IPS-NIHi11 (cell line): Measurements from ENCODE around the gene ZNF764.
A peak's percentile ranks its signal among the peaks of the same experiment; 100 is the strongest.
"Not testable (repeated sequence)": the region's sequence is repeated elsewhere in the genome, so short reads cannot be mapped to it uniquely, and the experiment has no call there.

Experiments
- DNase-seq: peaks from one replicate; pipeline ENCODE4 v3.0.0; 2012; ENCODE audit warnings: mixed read lengths, low spot score

The ZNF764 gene

GRCh38 chr16:30527635-30528178 is 30.5 kb downstream of the ZNF764 start:
- DNase-seq: no peak

- DNase-seq: peak; percentile 98
Observed at GRCh38 chr16:30526823-30527634, 31.1 kb downstream of the ZNF764 start.

GRCh38 chr16:30526137-30526822 is 31.9 kb downstream of the ZNF764 start, which contains the start of gene ZNF768:
TSS of gene ZNF768 (minus strand) at chr16:30526566. CDS start at chr16:30526413, 153 bp downstream.
- DNase-seq: peak; percentile 88

GRCh38 chr16:30525844-30526136 is 32.4 kb downstream of the ZNF764 start:
- no peak for DNase-seq

GRCh38 chr16:30524575-30525568 is 33.3 kb downstream of the ZNF764 start:
- DNase-seq: no peak

GRCh38 chr16:30523768-30524574 is 34.2 kb downstream of the ZNF764 start:
- no peak for DNase-seq

- not testable (repeated sequence) for DNase-seq
Observed at GRCh38 chr16:30522702-30523463, 35.3 kb downstream of the ZNF764 start.

GRCh38 chr16:30521873-30522641 is 36.1 kb downstream of the ZNF764 start:
- DNase-seq: no peak

GRCh38 chr16:30521476-30521872 is 36.7 kb downstream of the ZNF764 start:
- no peak for DNase-seq

GRCh38 chr16:30519120-30520049 is 38.8 kb downstream of the ZNF764 start:
- no peak for DNase-seq

DNA sequence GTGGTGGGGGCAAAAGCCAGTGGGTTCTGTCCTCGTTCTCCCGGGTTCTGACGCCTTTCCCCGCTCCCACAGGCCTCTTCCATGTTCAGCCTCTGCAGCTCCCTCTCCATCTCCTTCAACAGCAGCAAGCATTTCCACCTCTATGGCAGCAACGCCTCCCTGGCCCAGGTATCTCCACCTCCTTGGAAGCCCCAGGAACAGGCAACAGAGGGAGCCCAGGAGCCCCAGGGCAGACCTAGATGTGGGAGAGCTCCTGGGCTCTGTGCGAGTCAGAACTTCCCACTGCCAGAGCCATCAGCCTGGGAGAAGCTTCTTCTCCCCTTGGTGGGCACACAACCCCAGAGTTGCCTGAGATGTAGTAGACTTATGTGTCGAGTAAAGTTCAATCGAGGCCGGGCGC is 39.6 kb downstream of the ZNF764 start:
- DNase-seq: no peak

- no peak for DNase-seq
Observed at GRCh38 chr16:30515275-30515674, 42.9 kb downstream of the ZNF764 start.

- no peak for DNase-seq
Observed at GRCh38 chr16:30511509-30511908, 46.7 kb downstream of the ZNF764 start.

DNA sequence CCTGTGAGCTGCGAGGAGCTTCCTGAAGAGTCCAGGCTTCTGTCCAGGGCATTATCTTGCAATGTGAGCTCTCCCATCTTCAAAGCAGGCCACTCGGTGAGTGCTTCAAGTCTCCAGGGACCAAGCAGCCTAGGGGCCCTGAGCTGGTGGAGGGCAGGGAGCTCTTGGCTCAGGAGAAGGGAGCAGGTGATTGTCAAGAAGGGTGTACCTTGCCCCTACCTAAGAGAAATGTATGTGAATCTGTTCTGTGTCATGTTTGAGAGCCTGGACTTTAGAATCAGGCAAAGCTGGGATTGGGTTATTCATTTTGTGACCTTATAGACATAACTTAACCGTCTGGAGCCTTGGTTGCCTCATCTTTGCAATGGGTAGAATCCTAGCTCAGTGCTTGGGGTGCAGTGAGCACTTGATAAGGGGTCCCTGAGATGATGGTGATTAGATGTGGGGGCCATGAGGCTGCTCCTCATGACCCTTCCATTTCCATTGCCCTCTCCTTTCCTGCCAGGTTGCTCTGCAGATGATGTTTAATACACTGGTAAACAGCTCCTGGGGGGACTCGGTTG is 47.7 kb downstream of the ZNF764 start:
- no peak for DNase-seq

DNA sequence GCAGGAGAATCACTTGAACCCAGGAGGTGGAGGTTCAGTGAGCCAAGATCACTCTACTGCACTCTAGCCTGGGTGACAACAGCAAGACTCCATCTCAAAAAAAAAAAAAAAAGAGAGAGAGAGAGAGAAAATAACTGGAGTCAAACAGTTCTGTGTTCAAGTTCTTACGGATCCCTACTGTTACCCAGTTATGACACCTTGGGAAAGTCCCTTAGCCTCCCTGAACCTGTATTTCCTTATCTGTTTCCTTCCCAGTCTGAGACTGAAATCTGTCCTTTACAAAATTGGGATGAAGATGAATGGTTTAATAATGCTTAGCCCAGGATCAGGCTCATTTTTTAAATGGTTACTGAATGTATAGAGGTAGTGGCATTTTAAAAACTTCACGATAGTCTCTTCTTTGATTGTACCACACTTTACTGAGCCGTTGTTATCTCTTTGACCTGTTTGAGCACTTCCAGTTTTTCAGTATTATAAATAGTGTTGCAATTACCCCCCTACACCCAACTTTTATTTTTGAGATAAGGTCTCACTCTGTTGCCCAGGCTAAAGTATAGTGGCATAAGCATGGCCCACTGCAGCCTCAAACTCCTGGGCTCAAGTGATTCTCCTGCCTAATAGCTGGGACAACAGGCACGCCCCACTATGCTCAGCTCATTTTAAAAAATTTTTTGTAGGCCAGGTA is 49.0 kb downstream of the ZNF764 start:
- no peak for DNase-seq
